Immature natural killer cell (primary cell): ENCODE measurements around the gene TATDN3. TPM values are rescaled to one million over a fixed set of nuclear protein-coding genes. Genes with fewer than 3 reads are reported as not detected.
"Not testable (repeated sequence)": the region's sequence is repeated elsewhere in the genome, so short reads cannot be mapped to it uniquely, and the experiment has no call there.

Experiments used
- DNase-seq, 3 donors: peaks; one replicate each; pipeline ENCODE4 v3.0.0; 2022; ENCODE audit warnings: mixed read lengths in 1 of 3
- H3K27ac Mint-ChIP-seq, 6 donors: one replicate each; pipeline ENCODE4 v1.8.0; 2020; ENCODE audit warnings: mixed read lengths in 6 of 6, mild to moderate bottlenecking in 5 of 6, inconsistent platforms in 4 of 6, moderate library complexity in 3 of 6
- H3K27me3 Mint-ChIP-seq, 3 donors: one replicate each; pipeline ENCODE4 v1.8.0; 2020 to 2021; ENCODE audit warnings: low read depth in 3 of 3, mild to moderate bottlenecking in 3 of 3, mixed read lengths in 3 of 3, moderate library complexity in 3 of 3, inconsistent platforms in 1 of 3
- H3K36me3 Mint-ChIP-seq, 3 donors: one replicate each; pipeline ENCODE4 v1.8.0; 2020; ENCODE audit warnings: mixed read lengths in 3 of 3, inconsistent platforms in 2 of 3, mild to moderate bottlenecking in 2 of 3
- H3K4me1 Mint-ChIP-seq, 2 donors: one replicate each; pipeline ENCODE4 v1.8.0; 2020; ENCODE audit warnings: inconsistent platforms in 2 of 2, mild to moderate bottlenecking in 2 of 2, mixed read lengths in 2 of 2, moderate library complexity in 1 of 2
- H3K4me3 Mint-ChIP-seq, 5 donors: one replicate each; pipeline ENCODE4 v1.8.0; 2020; ENCODE audit warnings: mild to moderate bottlenecking in 5 of 5, mixed read lengths in 5 of 5, inconsistent platforms in 3 of 5, moderate library complexity in 3 of 5
- H3K9me3 Mint-ChIP-seq, 6 donors: one replicate each; pipeline ENCODE4 v1.8.0; 2020; ENCODE audit warnings: mild to moderate bottlenecking in 6 of 6, mixed read lengths in 6 of 6, inconsistent platforms in 4 of 6, moderate library complexity in 3 of 6
- polyA plus RNA-seq, 3 donors: library from polyadenylated mRNA; unstranded; fragments of 300-500 nt; fragmentation: Illumina TruSeq; gene quantifications; one replicate each; pipeline ENCODE4 v1.2.3, GENCODE V29; 2021

TATDN3 gene
- polyA plus RNA-seq, 3 donors from 2014 or later = 8.5 to 14.8 (median 14.6) TPM

DNA sequence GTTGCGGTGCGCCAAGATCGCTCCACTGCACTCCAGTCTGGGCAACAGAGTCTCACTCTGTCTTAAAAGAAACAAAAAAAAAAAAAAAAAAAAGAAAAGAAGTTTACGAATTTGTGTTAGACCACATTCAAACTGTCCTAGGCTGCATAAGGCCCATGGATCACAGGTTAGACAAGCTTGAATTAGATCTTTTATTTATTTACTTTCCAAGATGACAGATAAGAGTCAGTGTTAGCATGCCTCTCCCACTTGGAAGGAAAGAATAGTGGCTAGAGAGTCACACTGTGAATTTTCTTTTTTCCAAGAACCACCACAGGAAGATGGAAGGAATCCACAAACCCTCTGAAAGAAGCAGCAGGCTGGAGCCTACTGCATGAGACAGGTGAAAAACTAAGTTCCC is 29.5 kb upstream of the TATDN3 start:
- Mint-ChIP-seq H3K27ac (no peak overlapping the region), H3K27me3 (no peaks in the 10 kb centered on the region), H3K4me1 (peaks cover 11 to 40% of the 10 kb centered on the region in 2 donors), H3K9me3 (peaks cover 0 to 2% (median under 1%) of the 10 kb centered on the region in 6 donors), H3K36me3 (peaks cover 14 to 43% (median 19%) of the 10 kb centered on the region in 3 donors), H3K4me3 (no peak overlapping the region)
- no peak for DNase-seq

DNA sequence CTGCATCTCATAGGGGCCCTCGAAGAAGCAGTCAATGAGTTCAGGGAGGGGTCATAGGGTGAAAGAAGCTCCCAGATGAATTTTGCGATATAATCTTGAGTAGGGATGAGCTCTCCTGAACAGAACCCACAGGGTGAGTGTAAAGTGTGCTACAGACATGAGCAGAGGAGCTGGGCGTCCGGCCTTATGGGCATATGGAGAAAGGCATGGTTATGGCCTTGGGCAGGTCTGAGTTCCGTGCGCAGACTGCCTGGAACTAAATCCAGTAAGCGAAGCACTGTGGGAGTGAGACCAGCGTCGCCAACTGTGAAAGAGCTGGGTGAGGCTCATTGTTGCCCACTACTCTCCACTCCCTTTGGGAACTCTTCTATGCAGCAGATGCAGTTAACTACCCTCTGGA is 28.9 kb upstream of the TATDN3 start:
- H3K4me3 Mint-ChIP-seq = no peak overlapping the region
- peaks cover 0 to 5% (median 2%) of the 10 kb centered on the region in 6 donors for H3K9me3 Mint-ChIP-seq
- H3K27ac Mint-ChIP-seq = no peak overlapping the region
- peaks cover 17 to 46% of the 10 kb centered on the region in 2 donors for H3K4me1 Mint-ChIP-seq
- H3K36me3 Mint-ChIP-seq = peaks cover 20 to 49% (median 22%) of the 10 kb centered on the region in 3 donors
- no peaks in the 10 kb centered on the region for H3K27me3 Mint-ChIP-seq
- DNase-seq = no peak

DNA sequence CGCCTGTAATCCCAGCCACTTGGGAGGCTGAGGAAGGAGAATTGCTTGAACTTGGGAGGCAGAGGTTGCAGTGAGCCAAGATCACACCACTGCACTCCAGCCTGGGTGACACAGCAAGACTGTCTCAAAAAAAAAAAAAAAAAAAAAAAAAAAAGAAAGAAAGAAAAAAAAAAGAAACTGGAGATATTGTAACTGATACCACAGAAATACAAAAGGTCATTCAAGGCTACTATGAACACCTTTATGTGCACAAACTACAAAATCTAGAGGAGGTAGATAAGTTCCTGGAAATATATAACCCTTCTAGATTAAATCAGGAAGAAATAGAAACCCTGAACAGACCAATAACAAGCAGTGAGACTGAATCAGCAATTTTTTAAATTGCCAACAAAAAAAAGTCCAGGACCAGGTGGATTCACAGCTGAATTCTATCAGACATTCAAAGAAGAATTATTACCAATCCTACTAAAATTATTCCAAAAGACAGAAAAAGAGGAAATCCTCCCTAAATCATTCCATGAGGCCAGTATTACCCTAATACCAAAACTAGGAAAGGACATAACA is 26.9 kb upstream of the TATDN3 start:
- Mint-ChIP-seq H3K9me3 (peaks cover 9 to 19% (median 12%) of the 10 kb centered on the region in 6 donors), H3K36me3 (peaks cover 28 to 66% (median 38%) of the 10 kb centered on the region in 3 donors), H3K4me1 (peaks cover 32 to 65% of the 10 kb centered on the region in 2 donors)
- not testable (repeated sequence) for H3K4me3 Mint-ChIP-seq, DNase-seq, H3K27ac Mint-ChIP-seq, H3K27me3 Mint-ChIP-seq

DNA sequence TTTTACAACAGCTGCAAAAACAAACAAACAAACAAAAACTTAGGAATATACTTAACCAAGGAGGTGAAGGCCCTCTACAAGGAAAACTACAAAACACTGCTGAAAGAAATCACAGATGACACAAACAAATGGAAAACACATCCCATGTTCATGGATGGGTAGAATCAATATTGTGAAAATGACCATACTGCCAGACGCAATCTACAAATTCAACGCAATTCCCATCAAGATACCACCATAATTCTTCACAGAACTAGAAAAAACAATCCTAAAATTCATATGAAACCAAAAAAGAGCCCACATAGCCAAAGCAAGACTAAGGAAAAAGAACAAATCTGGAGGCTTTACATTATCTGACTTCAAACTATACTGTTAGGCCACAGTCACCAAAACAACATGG is 24.9 kb upstream of the TATDN3 start:
- Mint-ChIP-seq H3K36me3 (peaks cover 40 to 70% (median 43%) of the 10 kb centered on the region in 3 donors), H3K9me3 (peaks cover 13 to 30% (median 21%) of the 10 kb centered on the region in 6 donors), H3K4me1 (peaks cover 33 to 65% of the 10 kb centered on the region in 2 donors)
- not testable (repeated sequence) for H3K27me3 Mint-ChIP-seq, DNase-seq, H3K27ac Mint-ChIP-seq, H3K4me3 Mint-ChIP-seq

DNA sequence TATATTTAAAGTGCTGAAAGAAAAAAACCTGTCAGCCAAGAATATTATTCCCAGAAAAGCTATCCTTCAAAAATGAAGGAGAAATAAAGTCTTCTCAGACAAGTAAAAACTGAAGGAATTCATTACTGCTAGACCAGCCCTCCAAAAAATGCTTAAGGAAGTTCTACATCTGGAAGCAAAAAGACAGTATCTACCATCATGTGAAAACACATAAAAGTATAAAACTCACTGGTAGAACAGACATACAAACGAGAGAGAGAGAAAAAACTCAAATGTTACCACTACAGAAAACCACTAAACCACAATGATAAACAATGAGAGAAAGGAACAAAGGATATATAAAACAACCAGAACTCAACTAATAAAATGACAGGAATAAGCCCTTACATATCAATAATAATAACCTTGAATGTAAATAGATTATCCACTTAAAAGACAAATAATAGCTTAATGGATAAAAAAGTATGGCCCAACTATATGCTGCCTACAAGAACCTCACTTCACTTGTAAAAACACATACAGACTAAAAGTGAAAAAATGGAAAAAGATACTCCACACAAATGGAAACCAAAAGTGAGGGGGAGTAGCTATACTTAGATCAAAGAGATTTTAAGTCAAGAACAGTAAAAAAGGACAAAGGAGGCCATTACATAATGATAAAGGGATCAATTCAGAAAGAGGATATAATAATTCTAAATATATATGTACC is 22.1 kb upstream of the TATDN3 start:
- peaks cover 0 to 4% (median 2%) of the 10 kb centered on the region in 3 donors for H3K27me3 Mint-ChIP-seq
- H3K36me3 Mint-ChIP-seq = peaks cover 41 to 66% (median 43%) of the 10 kb centered on the region in 3 donors
- H3K4me3 Mint-ChIP-seq = peak overlapping the region in 1 of 5 donors; percentile 8
- H3K27ac Mint-ChIP-seq = peak overlapping the region in 3 of 6 donors; percentile 43 to 62 (median 49)
- DNase-seq = peak in 1 of 3 donors; percentile 7
- peaks cover 31 to 48% of the 10 kb centered on the region in 2 donors for H3K4me1 Mint-ChIP-seq
- peaks cover 13 to 30% (median 21%) of the 10 kb centered on the region in 6 donors for H3K9me3 Mint-ChIP-seq

DNA sequence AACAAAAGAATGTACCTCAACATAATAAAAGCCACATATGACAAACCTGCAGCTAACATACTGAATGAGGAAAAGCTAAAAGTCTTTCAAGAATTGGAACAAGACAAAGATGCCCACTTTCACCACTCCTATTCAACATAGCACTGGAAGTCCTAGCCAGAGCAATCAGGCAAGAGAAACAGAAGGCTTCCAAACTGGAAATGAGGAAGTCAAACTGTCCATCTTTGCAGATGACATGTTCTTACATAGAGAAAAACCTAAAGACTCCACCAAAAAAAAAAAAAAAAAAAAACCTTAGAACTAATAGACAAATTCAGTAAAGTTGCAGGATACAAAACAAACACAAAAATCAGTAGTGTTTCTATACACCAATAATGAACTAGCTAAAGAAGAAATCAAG is 20.4 kb upstream of the TATDN3 start:
- H3K9me3 Mint-ChIP-seq = peaks cover 13 to 30% (median 21%) of the 10 kb centered on the region in 6 donors
- no peak for DNase-seq
- H3K27ac Mint-ChIP-seq = no peak overlapping the region
- H3K36me3 Mint-ChIP-seq = peaks cover 38 to 60% (median 44%) of the 10 kb centered on the region in 3 donors
- H3K27me3 Mint-ChIP-seq = peaks cover 0 to 4% (median 2%) of the 10 kb centered on the region in 3 donors
- peaks cover 28 to 38% of the 10 kb centered on the region in 2 donors for H3K4me1 Mint-ChIP-seq
- no peak overlapping the region for H3K4me3 Mint-ChIP-seq

DNA sequence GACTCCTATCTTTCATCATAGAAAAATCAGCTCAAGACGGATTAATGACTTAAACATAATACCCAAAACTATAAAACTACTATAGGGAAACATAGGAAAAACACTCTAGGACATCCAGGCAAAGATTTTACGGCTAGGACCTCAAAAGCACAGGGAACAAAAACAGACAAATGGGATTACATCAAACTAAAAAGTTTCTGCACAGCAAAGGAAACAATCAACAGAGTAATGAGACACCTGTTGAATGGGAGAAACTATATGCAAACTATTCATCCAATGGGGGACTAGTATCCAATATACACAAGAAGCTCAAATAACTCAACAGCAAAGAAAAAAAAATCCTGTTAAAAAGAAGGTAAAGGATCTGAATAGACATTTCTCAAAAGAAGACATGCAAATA is 18.7 kb upstream of the TATDN3 start:
- no peak overlapping the region for H3K4me3 Mint-ChIP-seq
- H3K27ac Mint-ChIP-seq = peak overlapping the region in 1 of 6 donors; percentile 12
- no peak for DNase-seq
- peaks cover 0 to 6% (median 2%) of the 10 kb centered on the region in 3 donors for H3K27me3 Mint-ChIP-seq
- peaks cover 9 to 26% (median 20%) of the 10 kb centered on the region in 6 donors for H3K9me3 Mint-ChIP-seq
- peaks cover 16 to 23% of the 10 kb centered on the region in 2 donors for H3K4me1 Mint-ChIP-seq
- H3K36me3 Mint-ChIP-seq = peaks cover 34 to 51% (median 37%) of the 10 kb centered on the region in 3 donors

DNA sequence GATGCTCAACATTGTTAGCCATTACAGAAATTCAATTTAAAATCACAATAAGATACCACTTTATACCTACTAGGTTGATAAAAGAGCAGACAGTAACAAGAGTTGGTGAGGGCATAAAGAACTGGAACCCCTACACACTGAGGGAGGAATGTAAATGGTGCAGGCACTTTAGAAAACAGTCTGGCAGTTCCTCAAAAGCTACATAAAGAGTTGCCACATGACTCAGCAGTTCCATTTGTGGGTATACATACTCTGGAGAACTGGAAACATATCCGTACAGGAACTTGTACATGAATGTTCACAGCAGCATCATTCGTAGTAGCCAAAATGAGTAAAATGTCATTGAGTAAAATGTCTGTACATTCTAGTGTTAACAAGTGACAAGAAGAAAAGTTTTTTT is 17.1 kb upstream of the TATDN3 start:
- Mint-ChIP-seq H3K36me3 (peaks cover 22 to 40% (median 32%) of the 10 kb centered on the region in 3 donors), H3K27me3 (peaks cover 0 to 4% (median under 1%) of the 10 kb centered on the region in 3 donors), H3K27ac (peak overlapping the region in 1 of 6 donors; percentile 29), H3K4me1 (peaks cover 3 to 8% of the 10 kb centered on the region in 2 donors), H3K4me3 (no peak overlapping the region), H3K9me3 (peaks cover 3 to 13% (median 12%) of the 10 kb centered on the region in 6 donors)
- DNase-seq = no peak

DNA sequence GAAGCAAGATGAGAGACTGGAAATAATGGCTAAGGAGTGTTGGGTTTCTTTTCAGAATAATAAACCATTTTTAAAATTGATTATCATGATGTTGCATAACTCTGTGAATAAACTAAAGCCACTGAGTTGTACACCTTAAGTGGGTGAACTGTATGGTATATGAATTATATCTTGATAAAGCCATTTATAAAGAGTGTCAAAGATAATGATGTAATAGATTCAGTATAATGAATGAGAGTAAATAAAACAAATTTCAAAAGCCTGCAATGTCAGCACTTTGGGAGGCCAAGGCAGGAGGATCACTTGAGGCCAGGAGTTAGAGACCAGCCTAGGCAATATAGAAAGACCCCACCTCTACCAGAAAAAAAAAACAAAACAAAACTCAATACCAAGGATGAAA is 16.5 kb upstream of the TATDN3 start:
- Mint-ChIP-seq H3K27ac (peak overlapping the region in 1 of 6 donors; percentile 51), H3K4me1 (peaks cover 0 to 1% of the 10 kb centered on the region in 2 donors), H3K4me3 (no peak overlapping the region), H3K36me3 (peaks cover 16 to 33% (median 25%) of the 10 kb centered on the region in 3 donors), H3K27me3 (peaks cover 0 to 2% (median 0%) of the 10 kb centered on the region in 3 donors), H3K9me3 (peaks cover 0 to 6% (median 5%) of the 10 kb centered on the region in 6 donors)
- DNase-seq = no peak

DNA sequence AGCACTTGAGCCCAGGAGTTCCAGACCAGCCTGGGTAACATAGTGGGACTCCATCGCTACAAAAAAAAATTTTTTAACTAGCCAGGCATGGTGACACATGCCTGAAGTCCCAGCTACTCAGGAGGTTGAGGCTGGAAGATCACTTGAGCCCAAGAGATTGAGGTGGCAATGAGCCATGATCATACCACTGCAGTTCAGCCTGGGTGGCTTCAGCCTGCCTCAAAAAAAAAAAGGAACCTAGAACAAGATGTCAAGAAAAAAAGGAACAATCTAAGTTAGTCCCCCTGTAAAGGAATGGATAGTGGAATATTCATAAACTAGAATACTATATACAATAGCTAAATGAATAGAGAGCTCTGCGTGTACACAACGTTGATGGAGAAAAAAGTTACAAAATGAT is 14.5 kb upstream of the TATDN3 start:
- Mint-ChIP-seq H3K4me3 (no peak overlapping the region), H3K36me3 (peaks cover 10 to 27% (median 11%) of the 10 kb centered on the region in 3 donors)

DNA sequence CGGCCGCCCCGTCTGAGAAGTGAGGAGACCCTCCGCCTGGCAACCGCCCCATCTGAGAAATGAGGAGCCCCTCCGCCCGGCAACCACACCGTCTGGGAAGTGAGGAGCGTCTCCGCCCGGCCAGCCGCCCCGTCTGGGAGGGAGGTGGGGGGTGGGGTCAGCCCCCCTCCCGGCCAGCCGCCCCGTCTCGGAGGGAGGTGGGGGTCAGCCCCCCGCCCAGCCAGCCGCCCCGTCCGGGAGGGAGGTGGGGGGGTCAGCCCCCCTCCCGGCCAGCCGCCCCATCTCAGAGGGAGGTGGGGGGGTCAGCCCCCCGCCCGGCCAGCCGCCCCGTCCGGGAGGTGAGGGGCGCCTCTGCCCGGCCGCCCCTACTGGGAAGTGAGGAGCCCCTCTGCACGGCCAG is 12.6 kb upstream of the TATDN3 start:
- not testable (repeated sequence) for H3K4me1 Mint-ChIP-seq, H3K27ac Mint-ChIP-seq, H3K9me3 Mint-ChIP-seq, H3K4me3 Mint-ChIP-seq, DNase-seq, H3K27me3 Mint-ChIP-seq
- H3K36me3 Mint-ChIP-seq = peaks cover 16 to 37% (median 20%) of the 10 kb centered on the region in 3 donors

More for the DNA sequence above, 14.5 kb upstream of the TATDN3 start:
- H3K9me3 Mint-ChIP-seq = no peaks in the 10 kb centered on the region
- no peak overlapping the region for H3K27ac Mint-ChIP-seq
- no peaks in the 10 kb centered on the region for H3K4me1 Mint-ChIP-seq
- peaks cover 0 to 2% (median 0%) of the 10 kb centered on the region in 3 donors for H3K27me3 Mint-ChIP-seq
- DNase-seq = no peak

DNA sequence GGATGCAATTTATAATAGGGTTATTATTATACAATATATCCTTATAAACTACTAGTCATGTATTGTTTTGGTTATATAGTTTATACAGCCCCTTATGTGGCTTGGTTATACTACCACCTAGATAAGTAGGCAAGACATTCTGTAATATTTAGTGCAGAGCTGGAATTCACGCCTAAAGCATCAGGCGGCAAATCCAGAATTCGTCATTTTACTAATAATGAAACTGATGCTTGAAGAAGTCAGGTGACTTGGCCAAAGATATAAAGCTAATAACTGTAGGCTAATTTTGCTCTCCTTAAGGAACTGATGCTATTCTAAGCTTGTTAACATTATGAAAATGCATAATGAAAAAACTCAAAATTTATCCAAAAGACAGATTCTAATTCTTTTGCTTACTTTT is 10.9 kb upstream of the TATDN3 start:
- no peak overlapping the region for H3K4me3 Mint-ChIP-seq
- no peaks in the 10 kb centered on the region for H3K9me3 Mint-ChIP-seq
- H3K27me3 Mint-ChIP-seq = peaks cover 0 to 2% (median 0%) of the 10 kb centered on the region in 3 donors
- no peak for DNase-seq
- no peak overlapping the region for H3K27ac Mint-ChIP-seq
- H3K36me3 Mint-ChIP-seq = peaks cover 12 to 36% (median 21%) of the 10 kb centered on the region in 3 donors
- H3K4me1 Mint-ChIP-seq = no peaks in the 10 kb centered on the region

DNA sequence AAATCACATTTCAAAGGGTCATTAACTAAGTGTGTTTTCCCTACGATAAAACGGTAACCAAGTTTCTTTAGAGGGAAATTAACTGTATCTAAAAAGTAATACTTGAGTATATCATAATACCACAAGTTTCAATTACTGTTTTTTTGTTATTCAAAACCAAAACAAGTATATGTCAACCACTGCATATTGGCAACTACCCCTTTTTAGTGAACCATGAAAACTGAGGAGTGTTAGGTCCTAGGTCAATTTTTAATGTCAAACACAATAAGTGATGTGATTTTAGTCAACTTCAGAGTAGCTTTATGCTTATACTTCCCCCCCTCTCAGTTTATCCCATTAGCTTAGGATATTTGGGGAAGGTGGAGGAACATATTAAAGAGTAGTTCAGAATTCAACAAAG is 10.5 kb upstream of the TATDN3 start:
- DNase-seq = no peak
- Mint-ChIP-seq H3K4me1 (peaks cover 0 to 1% of the 10 kb centered on the region in 2 donors), H3K36me3 (peaks cover 12 to 36% (median 21%) of the 10 kb centered on the region in 3 donors), H3K9me3 (no peaks in the 10 kb centered on the region), H3K27ac (no peak overlapping the region), H3K4me3 (no peak overlapping the region), H3K27me3 (peaks cover 0 to 2% (median 2%) of the 10 kb centered on the region in 3 donors)
